ENCODE results near the gene OR2K2.
"Not testable (repeated sequence)": the region's sequence is repeated elsewhere in the genome, so short reads cannot be mapped to it uniquely, and the experiment has no call there.

OR2K2 gene

GRCh38 chr9:111284703-111285102 is 45.3 kb downstream of the OR2K2 start:
- TF ChIP-seq CTCF (IDR thresholded peaks at IDR 0.05; ENCODE audit: low read depth, low read length) = no peak
- DNase-seq = no peak
- H3K36me3 ChIP-seq = no peaks in the 10 kb centered on the region
- H3K9me3 ChIP-seq = no peaks in the 10 kb centered on the region
- H3K4me1 ChIP-seq = no peaks in the 10 kb centered on the region
- H3K27me3 ChIP-seq = no peaks in the 10 kb centered on the region
- no peak overlapping the region for H3K4me3 ChIP-seq (ENCODE audit: low read depth, low read length)

DNA sequence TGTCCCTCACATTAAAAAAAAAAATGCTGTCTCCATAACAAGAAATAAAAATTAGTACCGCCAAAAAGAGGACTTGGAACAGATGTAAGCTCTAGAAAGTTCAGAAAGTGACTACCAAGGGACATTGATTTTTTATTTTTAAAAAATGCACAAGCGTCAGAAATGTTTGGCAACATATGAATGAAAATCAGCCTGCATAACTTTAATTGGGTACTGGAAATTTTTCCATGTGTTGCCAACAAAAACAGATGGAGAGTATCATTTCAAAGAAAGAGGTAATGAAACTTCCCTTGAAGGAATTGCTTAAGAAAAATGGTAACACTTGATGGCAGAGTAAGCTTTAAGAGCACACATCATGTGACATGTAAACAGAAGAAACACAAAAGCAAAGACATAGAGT is 47.2 kb downstream of the OR2K2 start:
- Histone ChIP-seq H3K4me1 (no peaks in the 10 kb centered on the region), H3K27me3 (no peaks in the 10 kb centered on the region), H3K4me3 (ENCODE audit: low read depth, low read length) (no peak overlapping the region), H3K36me3 (no peaks in the 10 kb centered on the region), H3K9me3 (no peaks in the 10 kb centered on the region)
- DNase-seq = no peak
- no peak for TF ChIP-seq CTCF (IDR thresholded peaks at IDR 0.05; ENCODE audit: low read depth, low read length)

GRCh38 chr9:111280795-111281194 is 49.2 kb downstream of the OR2K2 start:
- H3K4me1 ChIP-seq; DNase-seq; H3K4me3 ChIP-seq (ENCODE audit: low read depth, low read length): not testable (repeated sequence)

More at GRCh38 chr9:111280795-111281194, 49.2 kb downstream of the OR2K2 start:
- H3K27me3 ChIP-seq, H3K9me3 ChIP-seq, H3K36me3 ChIP-seq: not testable (repeated sequence)

Data from BE2C (cell line).